ENCODE results near the gene PRR14L.

The PRR14L gene

GRCh38 chr22:31647066-31647465, 102.9 kb downstream of the PRR14L start:
- no peak for TF ChIP-seq CTCF (IDR thresholded peaks at IDR 0.05; ENCODE audit: borderline replicate concordance, control extremely low read depth, extremely low read depth, insufficient read depth, missing control alignments)
- DNase-seq (ENCODE audit: low spot score), result no peak
- in situ Hi-C loops (cut with MboI; ENCODE audit: low sequenced_read_pairs, unreplicated experiment), result no loop called here

- peak; percentile 68 for DNase-seq (ENCODE audit: low spot score)
- in situ Hi-C loops (cut with MboI; ENCODE audit: low sequenced_read_pairs, unreplicated experiment), result no loop called here
- TF ChIP-seq CTCF (IDR thresholded peaks at IDR 0.05; ENCODE audit: borderline replicate concordance, control extremely low read depth, extremely low read depth, insufficient read depth, missing control alignments), result no peak
These were observed 103.5 kb downstream of the PRR14L start for GRCh38 chr22:31646186-31647019.

GRCh38 chr22:31639436-31640039, 110.4 kb downstream of the PRR14L start:
- in situ Hi-C loops (cut with MboI; ENCODE audit: low sequenced_read_pairs, unreplicated experiment), result no loop called here
- DNase-seq (ENCODE audit: low spot score), result no peak
- TF ChIP-seq CTCF (IDR thresholded peaks at IDR 0.05; ENCODE audit: borderline replicate concordance, control extremely low read depth, extremely low read depth, insufficient read depth, missing control alignments), result no peak

- in situ Hi-C loops (cut with MboI; ENCODE audit: low sequenced_read_pairs, unreplicated experiment), result no loop called here
- TF ChIP-seq CTCF (IDR thresholded peaks at IDR 0.05; ENCODE audit: borderline replicate concordance, control extremely low read depth, extremely low read depth, insufficient read depth, missing control alignments), result no peak
- DNase-seq (ENCODE audit: low spot score), result peak; percentile 76
These were observed 111.9 kb downstream of the PRR14L start for GRCh38 chr22:31637891-31638618.

- in situ Hi-C loops (cut with MboI; ENCODE audit: low sequenced_read_pairs, unreplicated experiment), result no loop called here
- peak; percentile 73 for DNase-seq (ENCODE audit: low spot score)
- TF ChIP-seq CTCF (IDR thresholded peaks at IDR 0.05; ENCODE audit: borderline replicate concordance, control extremely low read depth, extremely low read depth, insufficient read depth, missing control alignments), result no peak
These were observed 112.5 kb downstream of the PRR14L start for GRCh38 chr22:31637447-31637890.

GRCh38 chr22:31635638-31636306, 114.2 kb downstream of the PRR14L start:
- in situ Hi-C loops (cut with MboI; ENCODE audit: low sequenced_read_pairs, unreplicated experiment), result no loop called here

More at GRCh38 chr22:31635638-31636306, 114.2 kb downstream of the PRR14L start:
- TF ChIP-seq CTCF (IDR thresholded peaks at IDR 0.05; ENCODE audit: borderline replicate concordance, control extremely low read depth, extremely low read depth, insufficient read depth, missing control alignments), result no peak
- no peak for DNase-seq (ENCODE audit: low spot score)
